ENCODE results near the gene CFAP46.
"Not testable (repeated sequence)": the region's sequence is repeated elsewhere in the genome, so short reads cannot be mapped to it uniquely, and the experiment has no call there.

CFAP46 gene

DNA sequence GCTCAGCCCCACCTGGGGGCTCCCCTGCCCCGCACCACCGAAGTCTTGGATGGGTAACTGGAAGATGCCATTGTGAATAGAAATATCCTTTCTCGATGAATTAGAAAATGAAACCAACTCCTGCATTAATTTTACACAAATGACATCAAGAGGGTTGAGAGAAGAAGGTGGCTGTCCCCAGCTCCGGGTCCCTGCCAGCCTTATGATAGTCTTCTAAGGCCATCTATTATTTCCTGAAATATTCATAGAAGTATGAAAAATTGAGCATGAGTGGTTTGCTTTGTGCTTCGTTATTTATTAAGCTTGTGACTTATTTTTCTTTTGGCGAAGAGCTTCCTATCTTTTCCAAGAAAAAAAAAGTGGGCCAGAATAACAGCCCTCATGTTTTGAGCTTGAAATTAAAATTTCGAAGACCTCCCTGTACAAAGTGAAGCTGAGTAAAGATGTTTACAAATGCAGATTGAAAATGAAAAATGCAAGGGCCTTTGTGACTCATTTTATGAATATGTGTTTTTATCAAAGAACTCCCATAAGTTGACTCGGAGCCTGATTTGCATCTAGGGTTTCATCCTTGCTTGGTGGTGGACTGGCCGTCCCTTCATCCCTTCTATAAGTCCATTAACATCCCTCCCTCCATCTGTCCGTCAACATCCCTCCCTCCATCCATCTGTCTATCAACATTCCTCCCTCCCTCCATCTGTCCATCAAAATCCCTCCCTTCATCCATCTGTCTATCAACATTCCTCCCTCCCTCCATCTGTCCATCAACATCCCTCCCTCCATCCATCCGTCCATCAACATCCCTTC is 20.5 kb upstream of the CFAP46 start:
- DNase-seq, result no peak

DNA sequence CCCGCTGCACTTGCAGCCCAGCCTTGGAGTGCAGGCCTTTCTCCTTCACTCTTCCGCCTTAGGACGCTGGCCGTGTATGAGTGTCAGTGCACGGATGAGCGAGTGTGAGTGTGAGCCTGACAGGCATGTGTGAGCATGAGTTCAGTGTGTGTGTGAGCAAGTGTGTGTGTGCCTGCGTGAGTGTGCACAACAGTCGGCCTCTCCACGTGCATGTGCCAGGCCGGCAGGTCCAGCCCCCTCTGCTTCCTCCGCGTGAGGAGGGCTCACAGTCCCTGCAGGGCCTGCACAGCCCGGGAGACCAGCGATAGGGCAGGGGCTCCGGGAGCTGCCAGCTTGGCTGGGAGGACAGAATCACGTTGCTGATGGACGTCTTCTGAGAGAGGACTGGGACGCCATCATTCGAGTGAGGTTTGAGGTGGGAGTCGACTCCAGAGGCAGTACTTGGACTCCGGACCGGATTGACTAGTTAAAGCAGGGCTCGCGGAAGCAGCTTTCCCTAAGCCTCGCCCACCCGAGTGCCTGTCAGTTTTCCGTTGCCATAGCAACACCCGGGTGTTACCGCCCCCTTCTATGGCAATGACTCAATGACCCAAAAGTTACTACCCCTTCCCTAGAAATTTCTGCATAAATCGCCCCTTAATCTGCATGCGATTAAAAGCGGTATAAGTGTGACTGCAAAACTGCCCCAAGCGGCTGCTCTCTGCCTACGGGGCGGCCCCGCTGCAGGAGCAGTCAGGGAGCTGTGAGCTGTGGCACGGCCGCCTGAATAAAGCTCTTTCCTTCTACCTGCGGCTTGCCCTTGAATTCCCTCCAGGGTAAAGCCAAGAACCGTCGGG is 19.6 kb upstream of the CFAP46 start:
- no peak for DNase-seq

DNA sequence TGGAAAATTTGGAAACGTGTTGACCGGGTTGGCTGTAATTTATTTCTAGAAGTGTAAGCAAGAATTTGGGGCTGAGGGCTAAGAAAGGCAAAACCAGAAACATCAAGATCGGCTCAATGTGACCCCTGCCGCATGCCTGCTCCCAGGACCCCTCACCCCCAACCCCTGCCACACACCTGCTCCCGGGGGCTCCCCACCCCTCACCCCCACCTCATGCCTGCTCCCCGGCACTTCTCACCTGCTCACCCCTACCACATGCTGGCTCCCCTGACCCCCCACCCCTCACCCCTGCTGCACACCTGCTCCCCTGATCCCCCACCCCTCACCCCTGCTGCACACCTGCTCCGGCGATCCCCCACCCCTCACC is 19.0 kb upstream of the CFAP46 start:
- no peak for DNase-seq

DNA sequence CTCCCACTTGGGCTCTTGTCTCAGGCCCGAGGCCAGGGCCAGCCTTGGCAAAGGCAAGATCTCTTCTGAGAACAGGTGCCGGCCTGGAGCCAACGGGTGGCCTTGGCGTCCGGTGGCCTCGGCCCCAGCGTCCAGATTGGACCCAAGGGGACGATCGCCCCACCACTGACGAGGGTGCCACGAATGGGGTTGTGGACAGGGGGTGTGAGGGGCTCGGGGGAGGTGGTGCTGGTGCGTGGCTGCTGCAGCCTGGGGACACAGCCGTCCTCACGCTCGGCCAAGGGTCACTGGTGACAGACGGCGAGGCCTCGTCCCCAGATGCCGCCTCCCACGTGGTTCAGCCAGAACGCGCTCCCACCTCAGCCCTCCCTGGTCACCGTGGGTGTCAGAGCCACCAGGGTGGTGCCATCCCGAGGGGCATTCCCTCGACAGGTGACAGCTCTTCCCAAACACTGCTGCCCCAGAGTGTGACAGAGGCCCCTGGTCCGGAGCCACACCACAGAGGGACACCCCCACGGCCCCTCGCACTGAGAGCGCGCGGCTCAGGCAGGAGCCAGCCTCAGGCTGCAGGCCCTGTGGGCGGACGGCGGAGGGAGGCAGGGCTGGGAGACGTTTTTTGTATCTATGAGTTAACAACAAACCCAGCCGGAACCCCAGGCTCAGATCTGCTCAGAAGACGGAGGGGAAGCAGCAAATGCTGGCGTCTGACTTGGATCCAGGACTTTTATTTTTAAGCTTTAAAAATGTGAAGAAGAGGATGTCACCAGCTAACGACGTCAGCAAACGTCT is 18.5 kb upstream of the CFAP46 start:
- no peak for DNase-seq

DNA sequence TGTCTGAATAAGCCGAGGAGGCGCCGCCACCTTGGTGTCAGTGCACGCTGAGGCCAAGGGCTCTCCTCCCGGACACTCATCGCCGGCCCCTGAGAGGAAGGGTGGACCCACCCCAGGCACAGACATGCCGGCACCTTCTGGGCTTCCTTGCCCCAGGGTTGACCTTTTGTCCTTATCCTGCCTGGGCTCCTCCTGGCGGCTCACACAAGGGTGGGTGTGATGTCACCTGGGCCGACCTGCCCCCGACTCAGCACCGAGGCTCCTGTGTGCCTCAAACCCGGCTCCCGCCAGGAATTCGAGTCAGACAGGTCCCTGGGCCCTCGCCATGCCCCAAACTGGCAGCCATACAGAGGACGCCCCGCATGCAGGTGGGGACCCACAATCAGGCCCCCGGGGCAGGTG is 17.7 kb upstream of the CFAP46 start:
- DNase-seq, result no peak

DNA sequence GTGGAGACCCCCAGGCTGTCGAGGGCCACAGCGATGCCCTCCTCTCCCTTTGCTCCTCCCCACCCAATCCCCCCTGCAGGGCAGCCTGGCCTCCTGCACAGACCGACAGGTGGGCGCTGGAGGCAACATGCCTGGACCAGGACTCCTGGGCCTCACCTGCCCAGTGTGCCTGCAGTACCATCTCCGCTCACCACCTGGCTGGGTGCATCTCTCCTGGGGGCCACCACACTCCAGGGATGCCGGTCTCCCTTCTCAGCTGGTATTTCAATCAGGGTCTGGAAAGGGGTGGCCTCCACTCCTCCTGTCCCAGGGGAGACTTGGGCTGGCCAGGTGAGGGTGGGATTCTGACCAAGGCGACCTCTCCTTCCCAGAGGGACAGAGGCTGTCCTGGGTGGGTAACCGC is 17.2 kb upstream of the CFAP46 start:
- DNase-seq, result no peak

DNA sequence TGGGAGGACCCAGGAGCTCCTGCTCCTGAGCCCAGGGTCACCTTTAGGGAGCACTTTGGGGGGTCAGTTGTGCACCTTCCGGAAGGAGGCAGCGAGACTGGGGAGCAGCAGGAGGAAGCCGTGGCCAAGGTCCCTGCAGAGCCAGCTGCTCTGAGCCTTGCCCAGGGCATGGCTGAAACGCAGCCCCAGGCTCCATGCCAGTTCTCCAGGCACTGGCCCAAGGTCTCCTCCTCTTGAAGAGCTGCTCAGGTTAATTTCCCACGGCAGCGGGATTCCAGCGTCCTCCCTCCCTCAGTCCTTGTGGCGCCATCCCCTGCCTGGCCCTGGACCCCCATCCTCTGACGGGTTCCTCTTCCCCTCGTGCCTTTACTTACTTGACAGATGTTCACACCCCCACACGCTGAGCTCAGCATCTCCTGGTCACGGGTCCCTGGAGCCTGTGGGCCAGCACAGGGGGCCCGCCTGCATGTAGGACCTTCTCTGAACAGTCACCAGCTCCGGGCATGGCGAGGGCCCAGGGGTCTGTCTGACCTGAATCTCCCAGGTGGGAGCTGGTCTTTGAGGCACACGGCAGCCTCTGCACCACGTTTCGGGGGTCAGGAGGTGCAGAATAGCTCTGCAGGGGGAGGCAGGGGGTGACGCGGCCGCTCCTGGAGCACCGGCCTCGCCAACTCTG is 16.7 kb upstream of the CFAP46 start:
- no peak for DNase-seq

DNA sequence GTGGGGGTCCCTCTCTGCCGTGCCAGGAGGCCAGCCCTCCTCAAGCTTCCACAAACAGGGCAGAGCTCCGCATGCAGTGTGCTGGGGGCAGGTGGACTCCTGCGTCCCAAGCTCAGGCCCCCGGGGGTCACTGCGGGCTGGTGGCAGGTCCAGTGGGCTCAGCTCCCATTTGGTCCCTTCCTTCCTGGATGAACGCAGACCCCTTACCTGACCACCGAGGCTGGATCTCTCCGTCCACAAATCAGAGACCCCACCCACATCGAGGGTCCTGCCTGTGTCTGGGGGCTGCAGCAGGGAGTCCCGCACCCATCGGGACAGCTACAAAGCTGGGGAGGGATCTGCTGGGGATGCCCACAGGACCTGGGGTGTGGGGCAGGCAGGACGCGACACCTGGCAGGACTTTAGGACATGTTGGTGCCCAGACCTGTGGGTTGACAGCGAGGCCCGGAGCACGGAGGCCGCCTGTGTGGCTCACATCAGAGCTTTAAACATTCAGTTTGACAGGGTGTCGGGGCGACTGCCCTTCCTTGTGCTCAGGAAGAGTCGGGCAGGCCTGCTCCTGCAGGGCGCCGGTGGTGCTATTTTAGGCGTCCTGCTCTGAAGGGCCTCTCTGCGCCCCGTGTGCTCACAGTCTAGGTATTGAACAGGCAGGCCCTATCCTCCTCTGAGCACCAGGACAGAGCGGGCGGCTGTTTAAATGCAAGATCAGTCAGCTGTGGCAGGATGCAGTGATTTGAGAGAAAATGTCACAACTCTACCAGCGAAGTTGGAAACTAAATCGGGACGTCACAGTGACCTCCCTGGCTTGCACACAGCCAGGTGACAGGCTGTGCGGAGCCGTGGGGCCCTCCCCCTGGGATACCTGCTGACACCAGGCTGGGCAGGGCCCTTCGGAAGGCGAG is 15.9 kb upstream of the CFAP46 start:
- DNase-seq, result no peak

DNA sequence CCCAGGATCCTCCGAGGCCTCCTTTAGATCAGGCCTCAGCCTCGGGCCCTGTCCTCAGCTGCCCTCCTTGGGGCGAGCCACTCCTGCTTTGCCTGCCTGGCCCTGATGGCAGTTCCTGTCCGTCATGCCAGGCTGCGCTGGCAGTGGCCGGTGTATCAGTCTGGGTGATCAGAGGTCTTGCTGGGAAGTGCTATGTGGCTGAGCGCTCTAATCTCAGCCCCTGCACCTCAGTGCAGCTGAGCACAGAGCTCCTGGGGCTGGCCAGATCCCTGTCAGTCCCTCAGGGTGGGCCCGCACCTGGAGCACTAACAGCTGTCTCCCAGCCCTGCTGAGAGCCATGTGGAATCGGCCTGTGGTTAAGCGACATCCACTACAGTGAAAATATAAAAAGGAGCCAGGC is 14.8 kb upstream of the CFAP46 start:
- DNase-seq, result no peak

DNA sequence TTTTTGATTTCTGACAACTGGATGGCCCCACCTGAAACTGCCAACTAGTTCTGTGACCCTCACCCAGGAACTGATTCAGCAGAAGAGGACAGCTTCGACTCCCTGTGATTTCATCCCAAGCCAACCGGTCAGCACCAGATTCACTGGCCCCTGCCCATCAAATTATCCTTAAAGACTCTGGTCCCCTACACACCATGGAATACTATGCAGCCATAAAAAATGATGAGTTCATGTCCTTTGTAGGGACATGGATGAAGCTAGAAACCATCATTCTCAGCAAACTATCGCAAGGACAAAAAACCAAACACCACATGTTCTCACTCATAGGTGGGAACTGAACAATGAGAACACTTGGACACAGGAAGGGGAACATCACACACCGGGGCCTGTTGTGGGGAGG is 13.9 kb upstream of the CFAP46 start:
- not testable (repeated sequence) for DNase-seq

DNA sequence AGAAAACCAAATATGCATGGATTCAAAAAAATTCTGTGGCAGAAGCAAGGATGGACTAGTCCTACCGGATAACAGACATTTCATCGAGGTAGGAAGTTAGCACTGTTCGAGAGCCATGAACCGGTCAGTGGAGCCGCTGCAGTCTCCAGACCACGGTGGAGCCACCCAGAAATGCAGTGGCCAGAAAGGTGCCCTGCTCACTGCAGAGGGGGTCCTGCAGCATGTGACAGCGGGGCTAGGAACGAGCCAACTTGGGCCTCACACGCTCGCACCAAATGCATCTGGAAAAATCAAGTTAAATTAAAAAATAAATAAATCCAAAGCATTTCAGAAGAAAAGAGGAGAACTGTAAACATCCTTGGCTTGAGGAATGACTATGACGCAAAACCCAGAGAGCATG is 13.1 kb upstream of the CFAP46 start:
- DNase-seq, result no peak

DNA sequence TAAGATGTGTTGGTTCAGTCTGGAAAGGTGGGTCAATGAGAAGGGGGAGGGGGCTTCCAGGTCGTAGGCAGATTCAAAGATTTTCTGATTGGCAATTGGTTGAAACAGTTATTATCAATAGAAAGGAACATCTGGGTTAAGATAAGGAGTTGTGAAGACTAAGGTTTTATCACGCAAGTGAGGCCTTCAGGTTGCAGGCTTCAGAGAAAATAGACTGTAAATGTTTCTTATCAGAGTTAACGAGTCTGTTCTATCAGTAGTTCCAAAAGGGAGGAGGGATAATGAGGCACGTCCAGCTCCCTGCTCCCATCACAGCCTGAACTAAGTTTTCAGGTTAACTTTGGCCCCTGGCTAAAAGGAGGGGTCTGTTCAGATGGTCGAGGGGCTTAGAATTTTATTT is 11.1 kb upstream of the CFAP46 start:
- DNase-seq, result no peak

DNA sequence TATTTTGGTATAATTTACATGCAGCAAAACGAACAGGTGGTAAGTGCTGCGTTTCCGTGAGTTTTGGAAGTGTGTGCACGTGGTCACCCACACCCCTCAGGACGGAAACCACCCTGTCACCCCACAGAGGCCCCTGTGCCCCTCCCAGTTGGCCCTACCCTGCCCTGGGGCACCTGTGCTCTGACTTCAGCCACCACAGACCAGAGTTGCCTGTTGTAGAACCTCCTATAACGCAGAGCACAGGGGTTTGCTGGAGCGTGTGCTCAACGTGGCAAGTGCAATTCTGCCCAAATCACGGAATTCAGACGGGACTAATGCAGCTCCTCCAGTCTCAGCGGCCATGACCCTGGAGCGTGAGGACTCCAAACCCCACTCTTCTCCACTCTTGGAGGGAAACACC is 9.6 kb upstream of the CFAP46 start:
- DNase-seq, result no peak

DNA sequence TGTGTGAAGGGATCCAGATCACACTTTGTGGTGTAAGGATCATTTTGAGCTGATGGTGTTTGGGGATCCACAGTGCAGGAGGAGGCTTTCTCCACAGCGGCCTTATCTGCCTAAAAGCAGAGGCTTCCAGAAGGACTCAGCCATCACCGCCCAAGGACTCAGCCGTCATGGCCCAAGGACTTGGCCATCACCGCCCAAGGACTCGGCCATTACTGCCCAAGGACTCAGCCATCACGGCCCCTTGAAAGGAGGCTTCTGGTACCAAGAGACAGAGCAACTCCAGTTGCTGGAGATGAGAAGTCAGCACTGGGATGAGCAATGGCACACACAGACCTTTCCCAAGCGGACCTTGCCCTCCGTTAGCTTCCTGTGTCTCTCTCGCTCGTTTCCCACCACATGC is 6.0 kb upstream of the CFAP46 start:
- no peak for DNase-seq

DNA sequence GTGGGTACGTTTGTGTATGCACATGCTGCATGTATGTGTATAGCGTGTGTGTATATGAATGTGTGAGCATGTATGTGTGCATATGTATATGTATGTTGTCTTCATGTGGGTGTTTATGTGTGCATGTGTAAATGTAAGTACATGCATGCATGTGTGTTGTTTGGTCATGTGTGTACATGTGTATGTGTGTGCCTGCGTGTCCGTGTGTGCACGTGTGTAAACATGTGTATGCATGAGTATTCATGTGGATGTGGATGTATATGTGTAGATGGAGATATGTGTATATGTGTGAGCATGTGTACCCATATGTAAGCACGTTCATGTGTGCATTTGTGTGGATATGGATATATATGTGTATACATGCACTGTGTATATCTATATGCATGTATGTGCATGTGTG is 5.5 kb upstream of the CFAP46 start:
- DNase-seq, result no peak

DNA sequence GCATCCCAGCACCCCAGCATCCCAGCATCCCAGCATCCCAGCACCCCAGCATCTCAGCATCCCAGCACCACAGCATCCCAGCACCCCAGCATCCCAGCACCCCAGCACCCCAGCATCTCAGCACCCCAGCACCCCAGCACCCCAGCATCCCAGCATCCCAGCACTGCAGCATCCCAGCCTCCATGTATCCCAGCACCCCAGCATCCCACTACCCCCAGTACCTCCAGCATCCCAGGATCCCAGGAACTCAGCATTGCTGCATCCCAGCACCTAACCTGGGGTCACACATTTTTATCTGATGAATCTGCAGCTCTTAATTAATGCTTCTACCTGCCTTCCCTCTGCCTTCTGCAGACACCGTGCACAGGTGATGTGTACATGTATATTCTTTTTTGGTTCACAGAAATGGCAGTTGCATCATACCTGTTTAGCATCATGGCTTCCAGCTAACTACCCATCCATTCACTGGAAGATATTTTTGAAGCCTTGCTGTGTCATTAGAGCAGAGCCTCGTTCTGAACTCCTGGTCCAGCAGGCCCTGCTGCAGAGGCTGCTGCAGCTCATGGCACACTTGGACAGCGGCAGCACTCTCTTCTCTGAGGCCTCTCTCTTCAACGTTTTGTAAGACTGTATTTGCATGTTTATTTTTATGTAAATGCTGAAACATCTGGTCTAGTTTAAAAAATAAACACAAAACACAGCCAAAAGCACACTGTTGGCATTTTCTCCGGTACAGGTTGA is 4.6 kb upstream of the CFAP46 start:
- no peak for DNase-seq

DNA sequence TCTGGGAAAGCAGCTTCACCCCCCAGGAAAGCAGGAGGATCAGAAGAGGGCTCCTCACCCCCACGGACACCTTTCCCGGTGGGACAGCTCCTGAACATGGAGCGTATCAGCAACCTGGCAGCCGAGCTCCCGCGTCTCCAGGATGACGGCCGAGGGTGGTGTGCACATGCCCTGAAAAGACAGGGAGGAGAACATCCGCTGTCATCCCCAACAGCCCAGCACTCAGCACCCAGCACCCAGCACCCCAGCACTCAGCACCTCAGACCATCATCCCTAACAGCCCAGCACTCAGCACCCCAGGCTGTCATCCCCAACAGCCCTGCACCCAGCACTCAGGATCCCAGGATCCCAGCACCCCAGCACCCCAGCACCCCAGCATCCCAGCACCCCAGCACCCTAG is 3.9 kb upstream of the CFAP46 start:
- DNase-seq, result no peak

DNA sequence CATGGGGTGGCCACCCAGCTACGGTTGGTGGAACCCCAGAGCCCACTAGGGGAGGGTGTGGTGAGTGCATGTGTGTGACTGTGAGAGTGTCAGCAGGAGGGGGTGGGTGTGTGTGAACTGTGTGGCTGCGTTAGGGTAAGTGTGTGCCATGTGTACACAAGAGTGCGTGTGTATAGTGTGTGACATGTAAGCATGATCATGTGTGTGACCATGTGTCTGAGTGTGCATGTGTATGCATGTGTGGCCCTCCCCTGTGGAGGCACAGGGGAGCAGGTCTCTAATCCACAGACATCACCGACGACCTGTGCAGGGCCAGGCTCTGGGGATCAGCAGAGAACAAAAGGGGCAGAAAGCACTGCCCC is 3.5 kb upstream of the CFAP46 start:
- DNase-seq, result no peak

DNA sequence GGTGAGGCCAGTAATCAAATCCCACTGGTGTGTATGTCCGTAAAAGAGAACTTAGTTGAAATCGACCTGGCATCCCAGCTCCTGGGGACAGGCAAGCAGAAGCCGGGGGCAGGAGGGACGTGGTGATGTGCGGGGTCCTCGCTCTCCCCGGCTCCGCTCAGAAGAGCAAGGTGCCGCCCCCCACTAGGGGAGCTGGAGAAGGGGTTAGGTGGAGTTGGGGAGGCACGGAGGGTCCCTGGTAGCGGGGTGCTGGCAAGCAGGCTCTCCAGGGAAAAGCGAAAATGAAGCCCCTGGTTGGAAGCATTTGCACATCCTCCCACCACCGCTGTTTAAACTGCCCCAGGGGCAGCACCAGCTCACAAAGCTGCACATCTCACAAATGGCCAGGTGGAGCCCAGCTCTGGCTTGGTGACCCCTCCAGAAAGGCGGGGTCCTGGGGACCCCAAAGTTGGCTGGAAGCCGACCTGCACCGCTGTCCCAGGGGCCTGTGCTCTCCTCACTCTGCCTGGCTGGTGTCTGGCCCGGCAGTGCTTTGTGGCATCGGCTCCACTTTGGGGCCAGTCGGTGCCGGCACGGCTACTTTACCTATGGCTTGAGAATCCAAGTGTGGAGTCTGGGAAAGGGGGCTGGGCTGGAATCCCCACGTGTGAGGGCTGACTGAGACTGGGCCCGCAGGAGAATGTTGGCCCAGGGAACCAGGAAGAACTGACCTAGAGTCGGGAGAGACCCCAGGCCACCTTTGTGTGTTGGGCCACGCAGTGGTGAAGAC is 2.9 kb upstream of the CFAP46 start:
- no peak for DNase-seq

DNA sequence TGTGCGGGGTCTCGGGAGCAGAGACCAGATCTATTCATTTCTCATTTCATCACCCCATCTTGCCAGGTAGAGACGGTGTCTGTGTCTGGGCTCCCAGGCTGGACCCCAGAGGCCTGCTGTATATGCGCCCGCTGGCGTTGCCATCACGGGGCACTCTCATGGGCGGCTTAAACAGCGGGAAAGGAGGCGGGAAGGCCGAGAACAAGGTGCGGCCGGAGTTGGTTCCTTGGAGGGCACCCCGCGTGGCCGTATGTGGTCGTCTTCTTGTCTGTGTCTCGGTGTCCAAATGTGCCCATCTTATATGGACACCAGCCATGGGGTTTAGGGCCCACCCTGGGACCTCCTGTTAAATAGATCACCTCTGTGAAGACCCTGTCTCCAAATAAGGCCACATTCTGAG is 2.1 kb upstream of the CFAP46 start:
- no peak for DNase-seq

All from NCI-H187 (cell line).